Measurements from ENCODE around the gene CELF2. TPM values are rescaled to one million over a fixed set of nuclear protein-coding genes. Genes with fewer than 3 reads are reported as not detected.

Gene CELF2
- total RNA-seq, 4 donors from 2014 or later: 106 to 127 (median 120) TPM

GRCh38 chr10:11242443-11243387 is 225.0 kb downstream of the CELF2 start:
- WGBS, 2 donors: 77 to 82% methylated on average over 24 to 25 of the region's 25 CpGs
- Histone ChIP-seq H3K9me3 (no peaks in the 10 kb centered on the region), H3K36me3 (peaks cover 0 to 31% (median 0%) of the 10 kb centered on the region in 3 donors), H3K27ac (no peak overlapping the region), H3K4me3 (no peak overlapping the region), H3K4me1 (peaks cover 0 to 55% (median 14%) of the 10 kb centered on the region in 4 donors), H3K27me3 (no peaks in the 10 kb centered on the region)
- no peak for DNase-seq (ENCODE audit: low spot score in 2 of 2)
- no peak for TF ChIP-seq POLR2A (IDR thresholded peaks at IDR 0.05)
- TF ChIP-seq EP300 (IDR thresholded peaks at IDR 0.05): no peak
- TF ChIP-seq CTCF (IDR thresholded peaks at IDR 0.05): no peak

GRCh38 chr10:11243425-11244222 is 226.0 kb downstream of the CELF2 start:
- TF ChIP-seq CTCF (IDR thresholded peaks at IDR 0.05): no peak
- DNase-seq (ENCODE audit: low spot score in 2 of 2): no peak
- H3K36me3 ChIP-seq: peaks cover 0 to 37% (median 0%) of the 10 kb centered on the region in 3 donors
- 84 to 87% methylated on average over 11 to 12 of the region's 12 CpGs for WGBS, 2 donors
- no peak overlapping the region for H3K4me3 ChIP-seq
- H3K9me3 ChIP-seq: no peaks in the 10 kb centered on the region
- H3K4me1 ChIP-seq: peaks cover 0 to 62% (median 14%) of the 10 kb centered on the region in 4 donors
- H3K27me3 ChIP-seq: no peaks in the 10 kb centered on the region
- no peak overlapping the region for H3K27ac ChIP-seq

GRCh38 chr10:11245095-11245479 is 227.4 kb downstream of the CELF2 start:
- no peak overlapping the region for H3K4me3 ChIP-seq
- TF ChIP-seq EP300 (IDR thresholded peaks at IDR 0.05): no peak
- no peak for TF ChIP-seq CTCF (IDR thresholded peaks at IDR 0.05)
- TF ChIP-seq POLR2A (IDR thresholded peaks at IDR 0.05): no peak
- H3K27ac ChIP-seq: no peak overlapping the region
- no peaks in the 10 kb centered on the region for H3K9me3 ChIP-seq
- peaks cover 0 to 63% (median 14%) of the 10 kb centered on the region in 4 donors for H3K4me1 ChIP-seq
- peaks cover 0 to 52% (median 2%) of the 10 kb centered on the region in 3 donors for H3K36me3 ChIP-seq
- no peaks in the 10 kb centered on the region for H3K27me3 ChIP-seq
- DNase-seq (ENCODE audit: low spot score in 2 of 2): no peak
- 71 to 76% methylated on average over 2 of the region's 2 CpGs for WGBS, 2 donors

- TF ChIP-seq CTCF (IDR thresholded peaks at IDR 0.05) (no peak), POLR2A (IDR thresholded peaks at IDR 0.05) (no peak), EP300 (IDR thresholded peaks at IDR 0.05) (no peak)
- H3K36me3 ChIP-seq: peaks cover 0 to 56% (median 6%) of the 10 kb centered on the region in 3 donors
- DNase-seq (ENCODE audit: low spot score in 2 of 2): no peak
Observed at GRCh38 chr10:11245510-11245909, 227.8 kb downstream of the CELF2 start.

More at GRCh38 chr10:11245510-11245909, 227.8 kb downstream of the CELF2 start:
- H3K27me3 ChIP-seq: no peaks in the 10 kb centered on the region
- H3K4me3 ChIP-seq: no peak overlapping the region
- WGBS, 2 donors: 80 to 85% methylated on average over 8 of the region's 8 CpGs
- H3K27ac ChIP-seq: no peak overlapping the region
- peaks cover 0 to 65% (median 14%) of the 10 kb centered on the region in 4 donors for H3K4me1 ChIP-seq
- no peaks in the 10 kb centered on the region for H3K9me3 ChIP-seq
